ENCODE data around the gene MRPS24.

DNA sequence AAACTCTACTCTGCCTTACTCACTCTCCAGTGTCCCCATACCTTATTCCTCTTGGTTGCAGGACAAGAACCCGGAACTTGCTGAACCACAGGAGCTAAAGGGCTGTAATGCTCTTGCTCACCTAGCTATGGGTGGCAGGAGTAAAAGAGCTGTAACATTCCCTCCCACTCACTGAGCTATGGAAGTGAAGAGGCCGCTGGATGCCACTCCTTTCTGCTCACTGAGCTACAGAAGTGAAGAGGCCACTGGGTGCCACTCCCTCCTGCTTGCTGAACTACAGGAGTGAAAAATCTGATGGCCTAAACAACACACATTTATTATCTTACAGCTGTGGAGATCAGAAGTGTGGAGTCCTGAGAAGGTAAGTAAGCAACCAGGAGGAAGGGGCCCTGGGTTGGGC, 17.5 kb downstream of the MRPS24 start:
- TF ChIP-seq CTCF (IDR thresholded peaks at IDR 0.05) (no peak), POLR2AphosphoS5 (IDR thresholded peaks at IDR 0.05) (no peak), EP300 (IDR thresholded peaks at IDR 0.05) (no peak)

All from gastroesophageal sphincter (tissue), 3 donors.